NCI-H1694 treated with DMSO at 0.1 percent for 48 hours (cell line): ENCODE data around the gene CCDC200.
"Not testable (repeated sequence)": the region's sequence is repeated elsewhere in the genome, so short reads cannot be mapped to it uniquely, and the experiment has no call there.

Experiments used
- DNase-seq: peaks from one replicate; lab custom pipeline; 2025; lab: John Stamatoyannopoulos, UW

The CCDC200 gene

DNA sequence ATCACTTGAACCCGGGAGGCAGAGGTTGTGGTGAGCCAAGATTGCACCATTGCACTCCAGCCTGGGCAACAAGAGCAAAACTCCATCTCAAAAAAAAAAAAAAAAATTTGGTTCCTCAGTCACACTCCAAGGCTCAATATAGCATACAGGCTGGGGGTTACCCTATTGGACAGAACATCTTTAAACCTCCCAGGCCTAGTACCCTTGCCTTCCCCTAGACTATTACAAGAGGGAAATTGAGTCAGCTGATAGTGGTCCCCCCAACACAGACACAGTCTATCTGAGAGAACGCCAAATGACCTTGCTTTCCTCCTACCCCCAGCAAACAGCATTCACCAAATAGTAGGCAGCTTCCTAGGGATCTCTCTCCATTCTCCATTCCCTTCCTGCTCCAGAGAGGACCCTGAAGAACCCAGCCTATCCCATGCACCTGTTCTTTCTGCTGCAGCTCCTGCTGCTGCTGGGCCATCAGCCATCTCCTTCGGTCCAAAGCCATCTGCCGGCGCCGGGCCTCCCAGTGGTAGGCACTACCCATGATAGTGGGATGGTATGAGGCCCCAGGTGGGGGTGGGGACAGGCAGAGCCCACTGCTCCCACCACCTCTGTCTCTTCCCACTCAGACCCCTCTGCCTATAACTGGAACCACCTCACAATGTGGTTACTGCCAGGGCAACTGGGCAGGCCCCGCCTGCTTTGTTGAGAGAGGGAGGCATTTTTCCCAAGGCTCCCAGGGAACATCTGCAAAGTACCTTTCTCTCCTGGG, at the start of gene CCDC200:
Gene CCDC200 (minus strand): TSS at position 604 of the 763 bp plus-strand sequence. CDS start 69 bp downstream, at position 535.
- DNase-seq = not testable (repeated sequence)

DNA sequence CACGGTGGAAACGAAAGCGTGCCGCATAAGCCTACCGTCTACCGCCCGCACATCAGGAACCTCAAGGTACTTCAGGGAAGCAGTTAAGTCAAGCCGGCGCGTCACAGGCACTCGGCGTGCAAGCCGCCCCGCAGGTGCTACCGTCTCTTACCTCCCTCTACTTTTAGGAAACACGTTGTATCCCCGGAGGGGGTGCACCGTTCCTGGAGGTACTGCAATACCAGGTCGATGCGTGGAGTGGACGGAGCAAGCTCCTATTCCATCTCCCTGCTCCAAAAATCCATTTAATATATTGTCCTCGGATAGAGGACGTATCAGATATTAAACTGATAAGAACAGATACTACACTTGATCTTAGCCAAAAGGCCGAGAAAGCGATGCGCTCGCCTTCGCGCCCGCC, 44.5 kb upstream of the CCDC200 start:
- DNase-seq = not testable (repeated sequence)

DNA sequence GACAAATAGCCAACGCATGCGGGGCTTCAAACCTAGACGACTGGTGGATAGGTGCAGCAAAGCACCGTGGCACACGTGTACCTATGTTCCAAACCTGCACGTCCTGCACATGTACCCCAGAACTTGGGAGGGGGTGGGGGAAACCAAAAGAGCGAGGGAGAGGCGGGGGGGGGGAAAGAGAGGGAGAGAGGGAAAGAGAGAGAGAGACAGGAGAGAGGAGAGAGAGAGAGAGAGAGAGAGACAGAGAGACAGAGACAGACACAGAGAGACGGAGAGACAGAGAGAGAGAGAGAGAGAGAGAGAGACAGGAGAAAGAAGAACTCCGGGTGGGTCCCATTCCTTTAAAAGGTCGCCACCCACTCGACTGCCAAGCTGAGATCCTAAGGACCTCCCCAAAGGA, 44.1 kb upstream of the CCDC200 start:
- DNase-seq = not testable (repeated sequence)

DNA sequence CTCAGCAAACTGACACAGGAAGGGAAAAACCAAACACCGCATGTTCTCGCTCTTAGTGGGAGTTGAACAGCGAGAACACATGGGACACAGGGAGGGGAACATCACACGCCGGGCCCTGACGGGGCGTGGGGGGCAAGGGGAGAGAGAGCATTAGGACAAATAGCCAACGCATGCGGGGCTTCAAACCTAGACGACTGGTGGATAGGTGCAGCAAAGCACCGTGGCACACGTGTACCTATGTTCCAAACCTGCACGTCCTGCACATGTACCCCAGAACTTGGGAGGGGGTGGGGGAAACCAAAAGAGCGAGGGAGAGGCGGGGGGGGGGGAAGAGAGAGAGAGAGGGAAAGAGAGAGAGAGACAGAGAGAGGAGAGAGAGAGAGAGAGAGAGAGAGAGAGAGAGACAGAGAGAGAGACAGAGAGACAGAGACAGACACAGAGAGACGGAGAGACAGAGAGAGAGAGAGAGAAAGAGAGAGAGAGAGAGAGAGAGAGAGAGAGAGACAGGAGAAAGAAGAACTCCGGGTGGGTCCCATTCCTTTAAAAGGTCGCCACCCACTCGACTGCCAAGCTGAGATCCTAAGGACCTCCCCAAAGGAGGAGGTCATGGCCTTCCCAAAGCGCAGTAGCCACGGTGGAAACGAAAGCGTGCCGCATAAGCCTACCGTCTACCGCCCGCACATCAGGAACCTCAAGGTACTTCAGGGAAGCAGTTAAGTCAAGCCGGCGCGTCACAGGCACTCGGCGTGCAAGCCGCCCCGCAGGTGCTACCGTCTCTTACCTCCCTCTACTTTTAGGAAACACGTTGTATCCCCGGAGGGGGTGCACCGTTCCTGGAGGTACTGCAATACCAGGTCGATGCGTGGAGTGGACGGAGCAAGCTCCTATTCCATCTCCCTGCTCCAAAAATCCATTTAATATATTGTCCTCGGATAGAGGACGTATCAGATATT, 42.4 kb upstream of the CCDC200 start:
- not testable (repeated sequence) for DNase-seq

DNA sequence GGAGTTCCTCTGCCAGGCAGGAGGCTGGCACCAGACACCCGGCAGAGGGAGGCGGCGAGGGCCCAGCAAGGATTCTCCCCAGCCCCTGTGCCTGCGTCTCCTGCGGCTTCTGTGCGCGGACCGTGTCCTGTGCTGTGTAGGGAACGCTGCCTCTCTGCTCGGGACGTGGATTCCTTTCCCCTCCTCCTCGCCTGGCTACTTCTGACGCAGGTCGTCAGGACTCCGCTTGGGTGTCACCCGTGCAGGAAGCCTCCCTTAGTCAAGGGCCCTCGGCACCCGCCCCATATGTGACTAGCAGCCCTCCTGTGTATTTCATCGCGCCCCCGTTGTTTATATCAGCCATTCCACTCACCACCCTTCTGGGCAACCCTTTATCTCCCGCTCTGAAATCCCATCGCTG, 18.0 kb upstream of the CCDC200 start:
- DNase-seq = not testable (repeated sequence)

DNA sequence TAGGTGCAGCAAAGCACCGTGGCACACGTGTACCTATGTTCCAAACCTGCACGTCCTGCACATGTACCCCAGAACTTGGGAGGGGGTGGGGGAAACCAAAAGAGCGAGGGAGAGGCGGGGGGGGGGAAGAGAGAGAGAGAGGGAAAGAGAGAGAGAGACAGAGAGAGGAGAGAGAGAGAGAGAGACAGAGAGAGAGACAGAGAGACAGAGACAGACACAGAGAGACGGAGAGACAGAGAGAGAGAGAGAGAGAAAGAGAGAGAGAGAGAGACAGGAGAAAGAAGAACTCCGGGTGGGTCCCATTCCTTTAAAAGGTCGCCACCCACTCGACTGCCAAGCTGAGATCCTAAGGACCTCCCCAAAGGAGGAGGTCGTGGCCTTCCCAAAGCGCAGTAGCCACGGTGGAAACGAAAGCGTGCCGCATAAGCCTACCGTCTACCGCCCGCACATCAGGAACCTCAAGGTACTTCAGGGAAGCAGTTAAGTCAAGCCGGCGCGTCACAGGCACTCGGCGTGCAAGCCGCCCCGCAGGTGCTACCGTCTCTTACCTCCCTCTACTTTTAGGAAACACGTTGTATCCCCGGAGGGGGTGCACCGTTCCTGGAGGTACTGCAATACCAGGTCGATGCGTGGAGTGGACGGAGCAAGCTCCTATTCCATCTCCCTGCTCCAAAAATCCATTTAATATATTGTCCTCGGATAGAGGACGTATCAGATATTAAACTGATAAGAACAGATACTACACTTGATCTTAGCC, 12.4 kb upstream of the CCDC200 start:
- DNase-seq = not testable (repeated sequence)

DNA sequence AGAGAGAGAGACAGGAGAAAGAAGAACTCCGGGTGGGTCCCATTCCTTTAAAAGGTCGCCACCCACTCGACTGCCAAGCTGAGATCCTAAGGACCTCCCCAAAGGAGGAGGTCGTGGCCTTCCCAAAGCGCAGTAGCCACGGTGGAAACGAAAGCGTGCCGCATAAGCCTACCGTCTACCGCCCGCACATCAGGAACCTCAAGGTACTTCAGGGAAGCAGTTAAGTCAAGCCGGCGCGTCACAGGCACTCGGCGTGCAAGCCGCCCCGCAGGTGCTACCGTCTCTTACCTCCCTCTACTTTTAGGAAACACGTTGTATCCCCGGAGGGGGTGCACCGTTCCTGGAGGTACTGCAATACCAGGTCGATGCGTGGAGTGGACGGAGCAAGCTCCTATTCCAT, 11.2 kb upstream of the CCDC200 start:
- DNase-seq = not testable (repeated sequence)

DNA sequence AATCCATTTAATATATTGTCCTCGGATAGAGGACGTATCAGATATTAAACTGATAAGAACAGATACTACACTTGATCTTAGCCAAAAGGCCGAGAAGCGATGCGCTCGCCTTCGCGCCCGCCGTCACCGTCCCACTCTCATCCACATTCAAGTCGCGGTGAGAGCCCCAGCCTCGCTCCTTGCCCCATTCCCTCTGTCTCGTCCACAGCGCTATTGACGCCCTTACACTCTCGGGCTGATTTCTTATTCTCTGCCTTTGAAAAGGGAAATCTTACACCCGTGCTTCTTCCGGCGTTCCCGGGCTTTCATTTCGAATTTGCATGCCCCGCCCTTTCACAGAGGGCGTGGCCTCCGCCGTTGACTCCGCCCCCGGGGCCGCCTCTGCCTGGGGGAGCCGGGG, 5.5 kb upstream of the CCDC200 start, which contains the start of gene RNU2-1:
Gene RNU2-1 (minus strand): TSS at position 101 of the 400 bp plus-strand sequence.
- DNase-seq = not testable (repeated sequence)

DNA sequence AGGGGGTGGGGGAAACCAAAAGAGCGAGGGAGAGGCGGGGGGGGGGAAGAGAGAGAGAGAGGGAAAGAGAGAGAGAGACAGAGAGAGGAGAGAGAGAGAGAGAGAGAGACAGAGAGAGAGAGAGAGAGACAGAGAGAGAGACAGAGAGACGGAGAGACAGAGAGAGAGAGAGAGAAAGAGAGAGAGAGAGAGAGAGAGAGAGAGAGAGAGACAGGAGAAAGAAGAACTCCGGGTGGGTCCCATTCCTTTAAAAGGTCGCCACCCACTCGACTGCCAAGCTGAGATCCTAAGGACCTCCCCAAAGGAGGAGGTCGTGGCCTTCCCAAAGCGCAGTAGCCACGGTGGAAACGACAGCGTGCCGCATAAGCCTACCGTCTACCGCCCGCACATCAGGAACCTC, 4.8 kb upstream of the CCDC200 start:
- DNase-seq = not testable (repeated sequence)

DNA sequence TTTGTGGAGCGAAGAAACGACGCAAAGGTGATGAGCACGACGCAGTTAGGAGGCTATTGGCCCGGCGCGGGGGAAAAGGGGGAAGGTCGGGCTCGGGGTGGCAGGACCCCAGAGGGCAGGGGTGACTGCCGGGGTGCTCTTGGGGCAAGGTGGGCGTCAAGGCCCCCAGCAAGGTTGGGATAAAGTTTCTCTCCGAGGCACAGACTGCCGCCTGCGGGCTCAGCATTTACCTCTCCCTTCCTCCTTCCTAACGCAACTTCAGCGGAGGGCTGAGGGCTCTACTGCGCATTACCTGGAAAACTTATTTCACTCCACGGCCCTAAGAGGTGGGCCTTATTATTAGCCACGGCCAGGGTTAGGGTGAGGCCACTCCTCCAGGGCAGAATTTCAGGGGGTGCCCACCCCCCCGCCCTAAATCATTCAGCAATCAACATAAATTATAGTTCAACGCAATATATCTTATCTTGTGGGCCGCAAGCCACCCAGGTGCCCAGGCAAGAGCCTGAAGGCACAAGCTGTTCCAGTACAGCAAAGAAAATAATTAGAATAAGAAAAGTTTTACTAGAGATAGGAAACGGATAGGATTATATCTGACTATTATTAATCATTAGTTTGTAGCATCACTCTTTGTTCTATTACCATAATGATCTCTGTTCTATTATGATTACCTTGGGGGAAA, 3.7 kb upstream of the CCDC200 start:
- not testable (repeated sequence) for DNase-seq

DNA sequence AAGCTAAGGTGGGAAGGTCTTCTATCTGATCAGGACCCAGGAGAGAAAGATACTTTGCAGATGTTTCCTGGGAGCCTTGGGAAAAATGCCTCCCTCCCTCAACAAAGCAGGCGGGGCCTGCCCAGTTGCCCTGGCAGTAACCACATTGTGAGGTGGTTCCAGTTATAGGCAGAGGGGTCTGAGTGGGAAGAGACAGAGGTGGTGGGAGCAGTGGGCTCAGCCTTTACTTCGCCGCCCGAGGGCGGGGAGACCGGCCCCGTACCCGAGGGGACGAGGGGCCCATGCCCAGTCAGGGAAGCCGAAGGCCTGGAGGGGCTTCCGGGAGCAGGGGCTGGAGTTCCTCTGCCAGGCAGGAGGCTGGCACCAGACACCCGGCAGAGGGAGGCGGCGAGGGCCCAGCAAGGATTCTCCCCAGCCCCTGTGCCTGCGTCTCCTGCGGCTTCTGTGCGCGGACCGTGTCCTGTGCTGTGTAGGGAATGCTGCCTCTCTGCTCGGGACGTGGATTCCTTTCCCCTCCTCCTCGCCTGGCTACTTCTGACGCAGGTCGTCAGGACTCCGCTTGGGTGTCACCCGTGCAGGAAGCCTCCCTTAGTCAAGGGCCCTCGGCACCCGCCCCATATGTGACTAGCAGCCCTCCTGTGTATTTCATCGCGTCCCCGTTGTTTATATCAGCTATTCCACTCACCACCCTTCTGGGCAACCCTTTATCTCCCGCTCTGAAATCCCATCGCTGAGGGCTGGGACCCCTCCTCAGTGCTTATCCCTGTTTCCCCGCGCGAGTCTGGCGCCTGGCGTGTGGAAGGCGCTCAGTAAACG, 3.0 kb upstream of the CCDC200 start:
- not testable (repeated sequence) for DNase-seq

DNA sequence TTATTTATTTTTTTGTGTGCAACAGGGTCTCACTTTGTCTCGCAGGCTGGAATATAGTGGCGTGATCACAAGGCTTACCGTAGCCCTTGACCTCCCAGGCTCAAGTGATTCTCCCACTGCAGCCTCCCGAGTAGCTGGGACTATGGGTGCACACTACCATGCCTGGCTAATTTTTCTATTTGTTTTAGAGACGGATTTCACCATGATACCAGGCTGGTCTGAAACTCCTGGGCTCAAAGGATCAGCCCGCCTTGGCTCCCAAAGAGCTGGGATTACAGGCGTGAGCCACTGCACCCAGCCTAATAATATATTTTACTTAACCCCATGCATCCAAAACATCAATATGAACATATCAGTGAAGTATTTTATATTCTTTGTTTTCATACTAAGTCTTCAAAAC, 2.0 kb downstream of the CCDC200 start:
- no peak for DNase-seq

DNA sequence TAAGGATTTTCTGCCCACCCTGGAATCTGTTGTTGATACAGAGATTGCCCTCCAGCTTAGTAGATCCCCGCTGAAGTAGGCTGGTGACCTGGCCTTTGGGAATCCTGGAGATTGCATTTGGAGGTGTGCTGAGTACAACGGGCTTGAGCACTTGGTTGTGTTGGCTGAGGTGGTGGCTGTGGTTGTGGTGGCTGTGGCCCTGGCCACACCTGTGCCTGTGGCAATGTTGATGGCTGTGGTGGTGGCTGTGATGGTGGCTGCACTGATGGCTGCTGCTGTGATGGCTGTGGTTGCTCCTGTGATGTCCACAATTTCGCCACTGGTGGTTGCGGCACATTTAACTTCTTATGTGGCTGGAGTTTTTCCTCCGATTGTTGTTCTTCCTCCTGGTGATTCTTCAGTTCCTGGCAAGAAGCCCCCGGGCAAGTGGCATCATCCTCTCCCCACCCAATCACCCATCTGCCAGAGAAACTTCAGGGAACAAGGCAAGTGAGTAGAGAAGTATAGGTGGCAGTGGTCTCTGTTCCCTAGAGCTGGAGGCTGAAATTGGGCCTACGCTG, 4.2 kb downstream of the CCDC200 start:
- DNase-seq = no peak

DNA sequence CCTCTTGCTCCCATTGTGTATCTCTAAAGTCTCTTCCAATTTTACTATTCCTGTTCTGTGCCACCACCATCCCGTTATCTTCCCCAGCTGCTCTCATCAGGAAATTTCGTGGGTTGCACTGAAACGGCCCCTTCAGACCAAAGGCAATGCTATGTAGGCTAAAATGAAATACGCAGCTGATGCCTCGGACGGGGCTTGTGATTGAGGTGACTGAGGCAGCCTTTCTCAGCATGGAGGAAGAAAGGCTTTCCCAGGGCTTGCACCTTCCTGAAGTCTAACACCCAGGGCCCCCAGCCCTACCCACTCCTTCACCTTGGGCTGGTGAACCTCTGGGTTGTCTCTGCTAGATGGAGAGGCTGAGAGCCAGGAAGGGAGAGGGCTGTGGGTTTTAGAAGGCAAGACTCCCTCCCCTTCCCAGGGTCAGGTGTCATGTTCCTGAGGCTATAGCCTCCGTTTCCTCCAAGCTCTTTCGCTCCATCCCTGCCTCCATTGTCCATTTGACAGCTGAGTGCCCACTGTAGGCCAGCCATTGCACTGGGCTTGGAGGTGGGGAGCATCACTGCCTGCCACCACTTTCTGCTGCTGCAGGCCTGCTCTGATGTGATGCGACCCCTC, 7.8 kb downstream of the CCDC200 start:
- no peak for DNase-seq

DNA sequence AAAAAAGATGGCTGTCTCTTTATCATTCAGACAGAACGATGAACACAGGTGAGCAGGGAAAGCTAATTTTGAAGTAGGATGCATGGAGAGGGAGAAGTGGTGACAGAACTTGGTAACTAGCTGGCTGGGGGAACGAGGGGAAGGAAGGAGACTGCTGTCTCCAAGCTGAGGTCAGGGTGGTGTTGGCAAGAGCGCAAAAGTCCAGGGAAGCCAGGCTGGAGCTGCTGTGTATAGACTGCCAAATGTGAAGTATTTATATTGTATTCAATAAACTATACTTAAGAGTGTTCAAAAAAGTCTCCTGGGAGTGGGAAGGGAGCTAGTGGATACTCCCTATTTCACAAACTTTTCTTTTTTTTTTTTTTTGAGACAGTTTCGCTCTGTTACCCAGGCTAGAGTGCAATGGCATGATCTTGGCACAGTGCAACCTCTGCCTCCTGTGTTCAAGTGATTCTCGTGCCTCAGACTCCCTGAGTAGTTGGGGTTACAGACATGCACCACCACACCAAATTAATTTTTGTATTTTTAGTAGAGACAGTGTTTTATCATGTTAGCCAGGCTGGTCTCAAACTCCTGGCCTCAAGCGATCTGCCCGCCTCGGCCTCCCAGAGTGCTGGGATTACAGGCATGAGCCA, 8.6 kb downstream of the CCDC200 start:
- DNase-seq = no peak

DNA sequence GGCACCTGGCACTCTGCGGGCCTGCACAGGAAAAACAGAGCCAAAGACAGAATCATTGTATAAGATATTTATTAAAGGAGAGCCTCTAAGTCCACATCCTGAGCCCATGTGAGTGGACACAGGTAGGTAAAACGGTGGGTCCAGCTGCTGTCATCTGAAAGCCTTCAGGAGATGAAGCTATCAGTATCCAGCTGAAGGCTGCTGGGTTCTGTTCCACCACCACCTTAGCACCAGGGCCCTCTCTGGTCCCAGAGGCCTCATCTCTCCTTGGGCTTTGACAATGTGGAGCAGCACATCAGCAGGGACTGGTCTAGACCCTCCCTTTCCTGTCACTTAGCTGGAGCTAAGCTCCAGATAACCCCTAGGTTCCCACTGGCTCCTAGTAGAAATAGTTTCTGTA, 9.4 kb downstream of the CCDC200 start:
- no peak for DNase-seq

DNA sequence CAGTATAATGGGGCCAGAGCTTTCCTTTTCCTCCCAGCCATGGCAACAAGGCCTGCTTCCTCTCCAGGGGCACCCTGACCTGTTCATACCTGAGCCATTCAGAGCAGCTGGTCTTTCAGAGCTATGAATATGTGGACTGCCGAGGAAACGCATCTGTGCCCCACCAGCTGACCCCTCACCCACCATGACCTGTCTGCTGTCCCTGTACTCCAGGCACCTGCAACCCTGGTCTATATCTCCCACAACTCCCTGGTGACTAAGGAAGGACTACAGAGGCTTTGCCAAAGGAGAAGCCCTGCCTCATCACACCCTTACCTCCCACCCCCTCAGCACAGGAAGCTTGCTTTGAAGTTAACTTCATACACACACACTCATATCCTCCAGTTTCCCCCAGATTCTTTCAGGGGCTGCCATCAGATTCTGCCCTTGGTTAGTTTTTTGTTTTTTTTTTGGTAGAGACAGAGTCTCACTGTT, 10.8 kb downstream of the CCDC200 start:
- DNase-seq = no peak

DNA sequence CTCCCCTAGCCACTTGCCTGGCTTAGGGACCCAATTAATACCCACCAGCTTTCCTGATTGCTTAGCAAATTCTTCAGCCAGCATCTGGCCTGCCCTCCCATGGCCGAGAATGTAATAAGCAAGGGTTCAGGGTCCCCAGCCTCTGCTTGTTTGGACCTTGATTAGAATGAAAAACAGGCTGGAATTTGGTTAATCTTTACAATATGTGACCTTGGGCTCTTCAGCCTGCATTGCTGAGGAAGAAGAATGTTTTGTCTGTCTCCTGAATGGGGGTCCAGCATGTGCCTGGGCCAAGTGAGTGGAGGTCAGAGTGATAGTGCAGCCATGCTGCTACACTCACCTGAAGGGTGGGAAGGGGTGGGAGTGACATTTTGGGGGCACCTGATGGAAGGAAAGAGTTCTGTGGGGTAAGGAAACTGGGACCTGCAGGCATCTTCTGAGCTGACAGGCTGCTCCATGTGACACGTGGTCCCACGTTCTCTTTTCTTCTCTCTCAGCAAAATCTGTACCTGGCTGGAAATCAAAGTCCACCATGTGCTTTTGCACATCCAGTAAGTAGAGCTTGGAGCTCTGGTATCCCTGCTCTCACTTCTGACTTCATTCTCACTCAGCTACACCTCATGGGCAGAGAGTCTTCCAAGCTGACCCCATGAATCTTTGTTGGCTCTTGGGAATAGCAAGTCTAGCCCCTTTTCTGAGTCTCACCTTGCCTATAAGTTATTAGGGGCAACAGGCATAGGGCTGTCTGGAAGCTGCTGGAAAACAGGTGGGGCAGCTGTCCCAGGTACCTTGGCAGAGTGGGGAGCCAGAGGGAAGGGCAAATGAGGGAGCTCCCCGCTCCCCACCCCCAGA, 11.4 kb downstream of the CCDC200 start:
- DNase-seq = no peak
